AG04449 (cell line): ENCODE results near the gene EXOSC9.

ENCODE experiments used
- CTCF ChIA-PET: fragments of 350-600 bp; formaldehyde crosslinking; extraction: SDS; loops from one replicate; lab custom pipeline; 2021; ENCODE audit warnings: antibody characterized with exemption; lab: Yijun Ruan, JAX
- POLR2A ChIA-PET: fragments of 400-600, 350-600 bp; formaldehyde crosslinking; extraction: SDS; loops from one replicate; lab custom pipeline; 2020; ENCODE audit warnings: antibody characterized with exemption, inconsistent platforms; lab: Yijun Ruan, JAX
- DNase-seq: peaks from one replicate; pipeline ENCODE4 v3.0.0-alpha.2; 2010; ENCODE audit warnings: low read depth, low spot score
- H3K4me3 ChIP-seq: 2 replicates; pipeline ENCODE4 v1.5.1; 2011; ENCODE audit warnings: low read depth, mild to moderate bottlenecking, control low read depth, low read length
- TF ChIP-seq, protein P1 (sequence below): IDR thresholded peaks from one replicate; pipeline ENCODE4 v1.5.1; 2011; ENCODE audit warnings: mild to moderate bottlenecking, moderate library complexity, low read length, control low read depth, inconsistent platforms; ENCODE audit not compliant: insufficient read depth; ENCODE audit errors: missing control alignments

The EXOSC9 gene

DNA sequence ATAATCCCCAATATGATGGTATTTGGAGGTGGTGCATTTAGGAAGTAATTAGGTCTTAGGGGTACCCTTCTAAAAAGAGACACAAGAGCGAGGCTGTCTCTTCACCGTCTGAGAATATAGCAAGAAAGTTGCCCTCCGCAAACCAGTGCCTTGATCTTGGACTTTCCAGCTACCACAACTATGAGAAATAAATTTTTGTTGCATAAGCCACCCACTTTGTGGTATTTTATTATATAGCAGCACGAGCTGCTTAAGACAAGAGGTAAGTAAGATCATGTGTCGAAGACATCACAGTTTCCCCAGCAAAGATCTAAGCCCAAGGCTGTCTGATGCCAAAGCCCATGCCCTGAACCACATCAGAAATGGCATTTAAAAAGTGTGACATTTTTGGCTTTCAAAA lies 9.6 kb upstream of the EXOSC9 start:
- ChIA-PET POLR2A (interaction anchor here (0.7 kb wide), 1 partner anchor 123 kb away, joined by 4 read pairs; no protein-coding TSS in a partner anchor), CTCF (no interaction called here)
- TF ChIP-seq, protein P1, sequence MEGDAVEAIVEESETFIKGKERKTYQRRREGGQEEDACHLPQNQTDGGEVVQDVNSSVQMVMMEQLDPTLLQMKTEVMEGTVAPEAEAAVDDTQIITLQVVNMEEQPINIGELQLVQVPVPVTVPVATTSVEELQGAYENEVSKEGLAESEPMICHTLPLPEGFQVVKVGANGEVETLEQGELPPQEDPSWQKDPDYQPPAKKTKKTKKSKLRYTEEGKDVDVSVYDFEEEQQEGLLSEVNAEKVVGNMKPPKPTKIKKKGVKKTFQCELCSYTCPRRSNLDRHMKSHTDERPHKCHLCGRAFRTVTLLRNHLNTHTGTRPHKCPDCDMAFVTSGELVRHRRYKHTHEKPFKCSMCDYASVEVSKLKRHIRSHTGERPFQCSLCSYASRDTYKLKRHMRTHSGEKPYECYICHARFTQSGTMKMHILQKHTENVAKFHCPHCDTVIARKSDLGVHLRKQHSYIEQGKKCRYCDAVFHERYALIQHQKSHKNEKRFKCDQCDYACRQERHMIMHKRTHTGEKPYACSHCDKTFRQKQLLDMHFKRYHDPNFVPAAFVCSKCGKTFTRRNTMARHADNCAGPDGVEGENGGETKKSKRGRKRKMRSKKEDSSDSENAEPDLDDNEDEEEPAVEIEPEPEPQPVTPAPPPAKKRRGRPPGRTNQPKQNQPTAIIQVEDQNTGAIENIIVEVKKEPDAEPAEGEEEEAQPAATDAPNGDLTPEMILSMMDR, result no peak
- DNase-seq, result peak; percentile 74
- no peak overlapping the region for H3K4me3 ChIP-seq

DNA sequence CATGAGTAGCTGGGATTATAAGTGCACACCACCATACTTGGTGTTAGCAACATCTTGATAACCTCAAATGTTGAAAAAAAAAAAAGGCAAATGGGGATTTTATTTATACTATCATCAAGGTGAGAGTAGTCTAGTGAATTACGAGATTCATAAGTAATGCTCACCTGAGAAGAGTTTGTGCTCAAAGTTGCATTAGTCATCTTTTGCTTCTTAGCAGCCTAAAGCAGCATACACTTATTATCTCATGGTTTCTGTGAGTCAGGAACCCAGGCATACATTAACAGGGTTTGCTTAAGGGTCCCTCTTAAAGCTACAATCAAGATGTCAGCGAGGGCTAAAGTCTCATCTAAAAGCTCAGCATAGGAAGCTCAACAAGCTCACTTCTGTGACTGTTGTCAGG lies 8.2 kb upstream of the EXOSC9 start:
- TF ChIP-seq, protein P1, result no peak
- CTCF ChIA-PET, result no interaction called here
- POLR2A ChIA-PET, result no interaction called here
- no peak for DNase-seq
- no peak overlapping the region for H3K4me3 ChIP-seq

DNA sequence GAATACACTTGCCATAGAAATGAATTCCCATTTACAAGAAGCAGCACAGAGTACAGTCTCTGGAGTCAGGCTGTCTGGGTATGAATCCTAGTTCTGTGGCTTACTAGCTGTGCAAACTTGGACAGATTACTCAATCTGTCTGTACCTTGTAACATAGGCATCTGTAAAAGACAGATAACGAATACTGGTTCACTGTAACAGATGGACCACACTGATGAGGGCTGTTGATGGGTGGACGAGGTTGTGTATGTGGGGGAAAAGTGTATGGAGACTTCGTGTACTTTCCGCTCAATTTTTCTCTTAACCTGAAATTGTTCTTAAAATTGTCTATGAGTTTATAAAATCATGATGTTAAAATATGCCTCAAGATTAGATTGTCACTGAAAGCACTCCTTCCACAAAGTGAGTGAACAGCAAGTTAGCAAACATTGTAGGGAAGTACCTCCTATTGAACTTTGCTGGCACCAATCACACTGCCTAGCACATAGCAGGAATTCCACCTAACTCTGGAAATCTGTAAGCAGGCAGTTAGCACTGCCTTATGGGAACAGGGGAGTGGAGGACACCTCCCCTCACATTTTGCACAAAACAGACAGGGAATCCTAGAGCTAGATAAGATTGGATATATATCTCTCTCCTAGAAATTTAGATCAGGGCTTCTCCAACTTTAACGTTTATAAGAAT lies 6.5 kb upstream of the EXOSC9 start:
- TF ChIP-seq, protein P1, result no peak
- no peak overlapping the region for H3K4me3 ChIP-seq
- POLR2A ChIA-PET, result no interaction called here
- CTCF ChIA-PET, result interaction anchor here (0.9 kb wide), 1 partner anchor 99 kb away, joined by 3 read pairs; no protein-coding TSS in a partner anchor
- no peak for DNase-seq

DNA sequence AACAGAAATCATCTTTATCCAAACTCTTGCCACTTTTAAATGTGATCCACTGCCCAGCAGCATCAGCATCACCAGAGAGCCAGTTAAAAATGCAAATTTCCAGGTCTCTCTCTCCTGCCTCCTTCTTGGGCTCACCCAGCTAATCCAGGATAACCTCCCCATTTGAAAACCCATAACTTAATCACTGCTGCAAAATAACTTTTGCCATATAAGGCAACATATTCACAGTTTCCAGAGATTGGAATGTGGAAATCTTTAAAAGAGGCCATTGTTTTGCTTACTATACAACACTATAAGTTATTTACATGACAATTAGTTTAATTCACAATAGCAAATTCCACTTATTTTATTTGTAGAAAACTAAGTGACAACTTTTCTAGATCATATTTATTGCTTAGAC lies 4.8 kb upstream of the EXOSC9 start:
- ChIA-PET POLR2A (no interaction called here), CTCF (interaction anchor here (0.8 kb wide), 2 partner anchors 12 to 99 kb away, joined by 3 read pairs; partner anchors contain the start of gene ANXA5)
- TF ChIP-seq, protein P1, result no peak
- DNase-seq, result no peak
- no peak overlapping the region for H3K4me3 ChIP-seq

DNA sequence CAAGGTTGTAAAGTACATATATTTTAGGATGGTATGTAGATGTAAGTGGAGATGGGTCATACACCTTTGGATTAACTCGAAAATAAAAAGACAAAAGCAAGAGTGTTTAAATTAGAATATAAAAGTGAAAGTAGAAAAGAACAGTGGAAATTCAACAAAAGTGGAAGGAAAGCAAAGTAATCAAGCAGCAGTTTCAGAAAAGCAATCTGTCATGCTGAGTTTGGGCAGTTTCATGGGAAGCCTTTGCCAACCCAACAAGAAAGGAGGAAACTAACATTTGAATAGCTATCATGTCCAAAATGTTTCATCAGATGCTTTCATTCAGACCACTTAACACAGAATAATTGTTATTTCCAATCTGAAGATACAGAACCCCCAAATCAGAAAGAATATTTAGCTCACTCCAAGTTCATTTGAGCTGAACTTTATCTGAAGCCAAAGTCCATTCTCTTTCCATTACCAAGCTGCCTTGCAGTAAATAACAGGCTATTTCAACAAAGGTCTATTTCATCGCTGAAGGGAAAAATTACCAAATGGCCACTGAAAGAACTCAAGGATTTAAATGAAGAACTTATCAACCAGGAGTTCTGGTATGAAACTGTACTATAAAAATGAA lies 1.8 kb upstream of the EXOSC9 start:
- DNase-seq, result no peak
- TF ChIP-seq, protein P1, result no peak
- no peak overlapping the region for H3K4me3 ChIP-seq
- ChIA-PET POLR2A (no interaction called here), CTCF (interaction anchor here (1.5 kb wide), 1 partner anchor 24 kb away, joined by 3 read pairs; the partner anchor contains the start of gene CCNA2)

DNA sequence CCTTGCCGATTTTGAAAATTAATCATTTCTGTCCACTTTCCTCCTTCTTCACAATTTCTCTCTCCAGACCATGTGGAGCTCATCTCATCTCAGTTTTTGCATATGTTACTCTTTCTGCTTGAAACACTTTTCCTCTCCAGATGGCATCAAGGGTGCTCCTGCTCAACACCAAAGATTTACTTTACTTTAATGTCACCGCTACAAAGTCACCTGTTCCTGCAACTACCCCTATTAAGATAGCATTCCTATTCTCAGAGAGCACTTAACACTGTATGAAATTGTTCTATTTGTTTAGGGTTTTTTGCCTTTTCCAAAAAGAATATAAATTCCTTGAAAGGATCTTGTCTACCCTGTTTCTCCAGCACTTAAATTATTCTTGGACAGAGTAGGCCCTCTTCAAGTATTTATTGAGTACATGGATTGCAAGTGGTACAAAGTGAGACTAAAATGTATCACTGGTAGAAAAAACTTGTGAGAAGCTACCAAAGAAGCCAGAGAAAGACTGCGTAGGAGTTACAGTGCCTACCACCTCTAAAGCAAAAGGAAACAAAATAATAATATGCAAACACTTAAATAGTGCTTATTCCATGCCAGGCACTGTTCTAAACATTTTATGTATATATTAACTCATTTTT lies 1.1 kb upstream of the EXOSC9 start:
- CTCF ChIA-PET, result interaction anchor here (1.5 kb wide), 1 partner anchor 23 kb away, joined by 3 read pairs; the partner anchor contains the start of gene CCNA2
- H3K4me3 ChIP-seq, result no peak overlapping the region
- TF ChIP-seq, protein P1, result no peak
- POLR2A ChIA-PET, result no interaction called here
- no peak for DNase-seq
